ENCODE measurements around the gene PCSK4. TPM values are rescaled to one million over a fixed set of nuclear protein-coding genes. Genes with fewer than 3 reads are reported as not detected.

Gene PCSK4
- total and polyA plus RNA-seq, 2 of the 13 experiments (the other 11 are each of a cell fraction or from before 2014, with no cell fraction given) = 2.0 to 2.7 TPM

DNA sequence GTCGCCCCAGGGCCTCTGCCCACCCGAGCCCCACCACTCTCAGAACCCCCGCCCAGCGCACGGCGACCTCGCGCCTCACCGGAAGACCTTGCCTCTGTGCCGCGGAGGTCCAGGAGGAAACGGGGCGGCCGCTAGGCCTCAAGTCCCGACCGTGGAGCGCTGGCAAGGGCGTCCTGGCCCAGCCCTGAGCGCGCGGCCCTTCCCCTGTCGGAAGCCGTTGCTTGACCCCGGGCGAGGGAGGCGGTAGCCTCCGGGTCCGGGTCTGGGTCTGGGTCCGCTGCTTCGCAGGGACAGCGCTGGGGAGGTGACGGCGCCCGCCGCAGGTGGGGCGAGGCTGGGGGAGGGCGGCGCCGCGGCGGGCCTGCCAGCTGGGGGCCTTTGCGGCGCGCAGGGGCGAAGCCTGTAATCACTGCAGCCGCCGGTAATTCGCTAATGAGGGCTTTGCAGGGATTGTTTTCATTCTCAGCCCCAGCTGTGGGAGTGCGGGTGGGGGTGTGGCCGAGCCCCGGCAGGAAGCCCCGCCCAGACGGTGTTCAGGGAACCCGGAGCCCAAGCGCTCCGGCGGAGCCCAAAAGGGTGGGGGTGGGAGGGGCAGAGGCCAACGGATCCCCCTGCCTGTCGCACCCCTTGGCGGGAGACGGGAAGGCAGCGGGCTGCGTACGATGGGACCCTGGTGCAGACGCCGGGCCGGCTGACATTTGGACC is 19.7 kb downstream of the PCSK4 start (continued):
- TF ChIP-seq, protein P1, sequence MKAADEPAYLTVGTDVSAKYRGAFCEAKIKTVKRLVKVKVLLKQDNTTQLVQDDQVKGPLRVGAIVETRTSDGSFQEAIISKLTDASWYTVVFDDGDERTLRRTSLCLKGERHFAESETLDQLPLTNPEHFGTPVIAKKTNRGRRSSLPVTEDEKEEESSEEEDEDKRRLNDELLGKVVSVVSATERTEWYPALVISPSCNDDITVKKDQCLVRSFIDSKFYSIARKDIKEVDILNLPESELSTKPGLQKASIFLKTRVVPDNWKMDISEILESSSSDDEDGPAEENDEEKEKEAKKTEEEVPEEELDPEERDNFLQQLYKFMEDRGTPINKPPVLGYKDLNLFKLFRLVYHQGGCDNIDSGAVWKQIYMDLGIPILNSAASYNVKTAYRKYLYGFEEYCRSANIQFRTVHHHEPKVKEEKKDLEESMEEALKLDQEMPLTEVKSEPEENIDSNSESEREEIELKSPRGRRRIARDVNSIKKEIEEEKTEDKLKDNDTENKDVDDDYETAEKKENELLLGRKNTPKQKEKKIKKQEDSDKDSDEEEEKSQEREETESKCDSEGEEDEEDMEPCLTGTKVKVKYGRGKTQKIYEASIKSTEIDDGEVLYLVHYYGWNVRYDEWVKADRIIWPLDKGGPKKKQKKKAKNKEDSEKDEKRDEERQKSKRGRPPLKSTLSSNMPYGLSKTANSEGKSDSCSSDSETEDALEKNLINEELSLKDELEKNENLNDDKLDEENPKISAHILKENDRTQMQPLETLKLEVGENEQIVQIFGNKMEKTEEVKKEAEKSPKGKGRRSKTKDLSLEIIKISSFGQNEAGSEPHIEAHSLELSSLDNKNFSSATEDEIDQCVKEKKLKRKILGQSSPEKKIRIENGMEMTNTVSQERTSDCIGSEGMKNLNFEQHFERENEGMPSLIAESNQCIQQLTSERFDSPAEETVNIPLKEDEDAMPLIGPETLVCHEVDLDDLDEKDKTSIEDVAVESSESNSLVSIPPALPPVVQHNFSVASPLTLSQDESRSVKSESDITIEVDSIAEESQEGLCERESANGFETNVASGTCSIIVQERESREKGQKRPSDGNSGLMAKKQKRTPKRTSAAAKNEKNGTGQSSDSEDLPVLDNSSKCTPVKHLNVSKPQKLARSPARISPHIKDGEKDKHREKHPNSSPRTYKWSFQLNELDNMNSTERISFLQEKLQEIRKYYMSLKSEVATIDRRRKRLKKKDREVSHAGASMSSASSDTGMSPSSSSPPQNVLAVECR (CRISPR knock-in tag; IDR thresholded peaks at IDR 0.05; ENCODE audit: borderline replicate concordance) = no peak; the same call in 1 of the 2 replicates
- TF ChIP-seq ZNF550 (CRISPR knock-in tag; IDR thresholded peaks at IDR 0.05; ENCODE audit: borderline replicate concordance) (no peak), THYN1 (CRISPR knock-in tag; IDR thresholded peaks at IDR 0.05; ENCODE audit: borderline replicate concordance, low read depth) (no peak), CHCHD3 (CRISPR knock-in tag; IDR thresholded peaks at IDR 0.05) (peak; percentile 79; the same call in 1 of the 2 replicates), ZMAT3 (CRISPR knock-in tag; conservative IDR thresholded peaks at IDR 0.05) (peak; percentile 18; the same call in 1 of the 2 replicates), ZNF207 (IDR thresholded peaks at IDR 0.05; ENCODE audit: borderline replicate concordance) (no peak), ZBTB21 (CRISPR knock-in tag; IDR thresholded peaks at IDR 0.05) (no peak), GABPB1 (CRISPR knock-in tag; IDR thresholded peaks at IDR 0.05) (no peak; the same call in 1 of the 2 replicates), ZNF672 (CRISPR knock-in tag; IDR thresholded peaks at IDR 0.05) (no peak), HES4 (CRISPR knock-in tag; IDR thresholded peaks at IDR 0.05; ENCODE audit: borderline replicate concordance) (no peak), ZBTB7A (CRISPR knock-in tag; IDR thresholded peaks at IDR 0.05) (no peak), ZNF180 (CRISPR knock-in tag; IDR thresholded peaks at IDR 0.05; ENCODE audit: borderline replicate concordance, low read depth) (no peak), ZNF660 (CRISPR knock-in tag; IDR thresholded peaks at IDR 0.05; ENCODE audit: borderline replicate concordance, low read depth) (no peak), CBX5 (CRISPR knock-in tag; IDR thresholded peaks at IDR 0.05; ENCODE audit: borderline replicate concordance) (no peak)
- TF ChIP-seq, protein P2, sequence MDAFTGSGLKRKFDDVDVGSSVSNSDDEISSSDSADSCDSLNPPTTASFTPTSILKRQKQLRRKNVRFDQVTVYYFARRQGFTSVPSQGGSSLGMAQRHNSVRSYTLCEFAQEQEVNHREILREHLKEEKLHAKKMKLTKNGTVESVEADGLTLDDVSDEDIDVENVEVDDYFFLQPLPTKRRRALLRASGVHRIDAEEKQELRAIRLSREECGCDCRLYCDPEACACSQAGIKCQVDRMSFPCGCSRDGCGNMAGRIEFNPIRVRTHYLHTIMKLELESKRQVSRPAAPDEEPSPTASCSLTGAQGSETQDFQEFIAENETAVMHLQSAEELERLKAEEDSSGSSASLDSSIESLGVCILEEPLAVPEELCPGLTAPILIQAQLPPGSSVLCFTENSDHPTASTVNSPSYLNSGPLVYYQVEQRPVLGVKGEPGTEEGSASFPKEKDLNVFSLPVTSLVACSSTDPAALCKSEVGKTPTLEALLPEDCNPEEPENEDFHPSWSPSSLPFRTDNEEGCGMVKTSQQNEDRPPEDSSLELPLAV (CRISPR knock-in tag; conservative IDR thresholded peaks at IDR 0.05; ENCODE audit: low read depth) = no peak
- TF ChIP-seq, protein P3, sequence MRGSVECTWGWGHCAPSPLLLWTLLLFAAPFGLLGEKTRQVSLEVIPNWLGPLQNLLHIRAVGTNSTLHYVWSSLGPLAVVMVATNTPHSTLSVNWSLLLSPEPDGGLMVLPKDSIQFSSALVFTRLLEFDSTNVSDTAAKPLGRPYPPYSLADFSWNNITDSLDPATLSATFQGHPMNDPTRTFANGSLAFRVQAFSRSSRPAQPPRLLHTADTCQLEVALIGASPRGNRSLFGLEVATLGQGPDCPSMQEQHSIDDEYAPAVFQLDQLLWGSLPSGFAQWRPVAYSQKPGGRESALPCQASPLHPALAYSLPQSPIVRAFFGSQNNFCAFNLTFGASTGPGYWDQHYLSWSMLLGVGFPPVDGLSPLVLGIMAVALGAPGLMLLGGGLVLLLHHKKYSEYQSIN (CRISPR knock-in tag; IDR thresholded peaks at IDR 0.05; ENCODE audit: borderline replicate concordance) = no peak

Measured in HepG2 (cell line).